GM21619 (cell line): ENCODE measurements around the gene CNTN5.
"Not testable (repeated sequence)": the region's sequence is repeated elsewhere in the genome, so short reads cannot be mapped to it uniquely, and the experiment has no call there.

Source experiments
- ATAC-seq: cut with Tn5 transposase; IDR thresholded peaks from one replicate; pipeline ENCODE4 v1.9.1; 2021; ENCODE audit not compliant: unreplicated experiment

CNTN5 gene

DNA sequence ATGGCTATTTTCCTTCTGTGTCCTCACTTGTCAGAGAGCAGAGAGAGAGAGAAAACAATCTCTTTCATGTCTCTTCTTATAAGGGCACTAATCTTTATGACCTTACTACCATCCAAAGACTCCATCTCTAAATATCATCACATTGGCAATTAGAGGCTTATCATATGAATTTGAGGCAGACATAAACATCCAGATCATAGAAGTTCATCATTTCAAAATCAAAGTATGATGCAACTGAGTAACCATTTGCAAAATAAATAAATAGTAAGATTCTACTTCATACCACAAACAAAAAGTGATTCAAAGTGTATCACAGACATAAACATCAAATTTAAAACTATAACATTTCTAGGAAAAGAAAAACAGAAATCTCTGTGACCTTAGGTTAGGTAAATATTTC lies 1161.6 kb downstream of the CNTN5 start:
- no peak for ATAC-seq

DNA sequence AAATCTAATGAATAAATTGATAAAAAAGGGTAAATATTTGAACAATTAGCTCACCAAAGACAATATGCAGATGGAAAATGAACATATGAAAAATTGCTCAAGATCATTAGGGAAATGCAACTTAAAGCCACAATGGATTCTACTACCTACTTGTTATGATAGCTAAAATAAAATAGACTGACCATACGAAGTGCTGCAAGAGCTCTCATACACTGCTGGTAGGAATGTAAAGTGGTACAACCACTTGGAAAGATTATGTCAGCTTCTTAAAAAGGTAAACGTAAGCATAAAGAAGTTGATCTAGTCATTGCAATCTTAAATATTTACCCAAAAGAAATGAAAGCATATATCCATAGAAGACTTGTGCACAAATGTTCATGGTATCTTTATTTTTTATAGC lies 1162.2 kb downstream of the CNTN5 start:
- ATAC-seq: no peak

DNA sequence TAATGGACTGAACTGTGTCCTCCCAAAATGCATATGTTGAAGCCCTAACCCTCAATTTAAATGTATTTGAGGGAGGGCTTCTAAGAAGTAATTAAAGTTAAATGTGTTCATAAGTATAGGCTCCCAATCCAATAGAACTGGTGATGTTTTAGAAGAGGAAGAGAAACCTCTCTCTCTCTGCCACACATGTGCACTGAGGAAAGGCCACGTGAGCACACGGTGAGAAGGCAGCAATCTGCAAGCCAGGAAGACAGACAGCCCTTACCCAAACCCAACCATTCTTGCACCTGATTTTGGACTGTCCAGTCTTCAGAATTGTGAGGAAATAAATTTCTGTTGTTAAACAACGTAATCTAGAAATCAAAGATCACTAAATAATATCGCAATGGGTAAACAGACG lies 1164.8 kb downstream of the CNTN5 start:
- no peak for ATAC-seq

DNA sequence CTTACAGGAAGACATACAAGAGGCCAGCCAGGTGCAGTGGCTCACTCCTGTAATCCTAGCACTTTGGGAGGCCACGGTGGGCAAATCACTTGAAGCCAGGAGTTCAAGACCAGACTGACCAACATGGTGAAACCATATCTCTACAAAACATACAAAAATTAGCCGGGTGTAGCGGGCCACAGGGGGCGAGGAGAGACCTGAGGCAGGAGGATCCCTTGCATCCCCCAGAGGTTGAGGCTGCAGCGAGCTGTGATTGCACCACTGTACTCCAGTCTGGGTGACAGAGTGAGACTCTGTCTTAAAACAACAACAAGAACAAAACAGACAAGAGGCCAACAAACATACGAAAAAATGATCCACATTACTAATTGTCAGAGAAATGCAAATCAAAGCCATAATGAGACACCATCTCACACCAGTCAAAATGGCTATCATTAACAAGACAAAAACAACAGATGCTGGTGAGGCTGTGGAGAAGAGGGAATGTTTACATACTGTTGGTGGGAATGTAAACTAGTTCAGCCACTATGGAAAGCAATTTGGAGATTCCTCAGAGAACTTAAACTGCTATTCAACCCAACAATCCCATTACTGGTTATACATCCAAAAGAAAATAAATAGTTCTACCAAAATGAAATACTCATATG lies 1167.5 kb downstream of the CNTN5 start:
- ATAC-seq: no peak

DNA sequence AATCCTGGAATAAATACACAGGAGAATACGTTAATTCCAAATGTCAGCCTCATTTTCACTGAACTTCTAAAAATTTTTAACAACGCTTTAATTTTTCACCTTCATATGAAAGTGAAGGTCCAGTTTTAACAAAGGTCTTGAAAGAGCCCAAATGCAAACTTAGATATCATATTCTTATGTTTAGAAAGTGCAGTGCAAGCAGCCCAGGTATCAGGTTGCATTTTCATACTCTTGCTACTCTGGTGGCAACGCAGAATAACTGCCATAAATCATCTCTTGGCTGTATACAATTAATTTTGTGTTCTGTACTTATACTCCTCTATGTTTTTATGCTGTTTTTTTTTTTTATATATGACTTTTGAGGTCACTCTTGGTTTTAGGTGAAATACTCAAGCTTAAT lies 1169.6 kb downstream of the CNTN5 start:
- ATAC-seq: no peak

DNA sequence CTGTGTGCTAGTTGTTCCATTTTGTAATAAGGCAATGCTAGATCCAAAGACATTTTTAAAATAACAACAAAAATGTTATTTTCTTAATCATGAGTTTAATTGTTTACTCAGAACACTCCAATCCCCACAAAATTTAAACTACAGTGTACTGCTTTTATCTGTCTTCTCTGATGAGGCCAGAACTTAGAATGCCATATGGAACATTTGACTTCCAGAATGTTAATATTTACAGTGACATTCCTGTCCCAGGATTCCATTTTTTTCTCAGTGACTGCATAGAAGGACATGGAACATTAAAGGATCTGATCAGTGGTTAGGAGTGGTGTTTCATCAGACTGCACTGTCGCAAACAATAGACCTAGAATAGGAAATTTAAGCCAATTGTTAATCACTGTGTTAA lies 1171.4 kb downstream of the CNTN5 start:
- ATAC-seq: no peak

GRCh38 chr11:100203789-100204188 lies 1183.0 kb downstream of the CNTN5 start:
- ATAC-seq: no peak

DNA sequence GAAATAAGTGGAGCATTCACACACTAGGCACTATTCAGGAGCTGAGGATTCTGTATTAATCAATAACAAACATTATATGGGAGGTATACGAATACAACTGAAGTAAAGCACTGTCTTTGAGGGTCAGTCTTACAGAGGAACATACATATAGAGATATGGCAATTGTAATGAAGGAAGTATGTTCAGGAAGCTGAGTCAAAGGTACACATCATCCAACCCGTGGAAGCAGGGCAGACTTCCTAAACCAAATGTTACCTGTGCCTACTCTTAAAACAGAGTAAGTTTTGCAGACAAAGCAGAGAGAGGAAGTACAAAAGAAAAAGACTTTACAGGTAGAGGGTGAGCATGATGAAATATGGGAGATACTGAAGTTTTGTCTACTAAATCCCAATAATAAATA lies 1185.2 kb downstream of the CNTN5 start:
- ATAC-seq: no peak

DNA sequence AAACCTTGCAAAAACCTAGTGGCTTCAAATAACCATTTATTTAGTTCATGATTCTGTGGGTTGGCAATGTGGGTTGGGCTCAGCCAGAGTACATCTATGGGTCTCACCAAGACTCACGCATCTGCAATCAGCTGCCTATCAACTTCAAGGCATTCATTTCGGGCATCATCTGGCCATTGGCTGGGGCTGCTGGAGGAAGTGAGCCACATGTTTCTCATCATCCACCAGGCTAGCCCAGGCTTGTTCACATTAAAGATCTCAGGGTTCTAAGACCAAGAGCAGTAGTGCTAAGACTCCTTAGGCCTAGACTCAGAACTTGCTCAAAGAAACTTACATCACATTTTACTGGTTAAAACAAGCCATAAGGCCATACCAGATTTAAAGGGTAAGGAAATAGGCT lies 1187.5 kb downstream of the CNTN5 start:
- ATAC-seq: no peak

GRCh38 chr11:100214791-100215190 lies 1194.0 kb downstream of the CNTN5 start:
- no peak for ATAC-seq

GRCh38 chr11:100220801-100221200 lies 1200.1 kb downstream of the CNTN5 start:
- ATAC-seq: no peak

DNA sequence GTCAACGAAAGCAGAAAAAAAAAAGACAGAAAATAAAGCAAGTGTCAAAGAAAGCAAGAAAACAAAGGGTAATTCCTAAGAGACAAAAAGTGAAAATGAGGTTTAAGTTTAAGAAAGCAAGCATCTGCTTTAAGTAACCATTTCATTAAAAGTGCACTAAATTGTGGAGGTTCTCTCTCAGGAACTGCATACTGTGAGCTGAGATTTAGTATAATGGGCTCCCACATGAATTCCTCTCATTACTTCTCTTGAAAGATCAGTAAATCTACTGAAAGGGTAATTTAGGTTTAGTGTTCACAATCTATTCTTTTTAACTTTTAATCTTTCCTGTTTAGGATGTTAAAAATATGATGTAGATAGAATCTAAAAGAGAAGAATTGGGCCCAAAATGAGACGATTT lies 1201.0 kb downstream of the CNTN5 start:
- ATAC-seq: no peak

DNA sequence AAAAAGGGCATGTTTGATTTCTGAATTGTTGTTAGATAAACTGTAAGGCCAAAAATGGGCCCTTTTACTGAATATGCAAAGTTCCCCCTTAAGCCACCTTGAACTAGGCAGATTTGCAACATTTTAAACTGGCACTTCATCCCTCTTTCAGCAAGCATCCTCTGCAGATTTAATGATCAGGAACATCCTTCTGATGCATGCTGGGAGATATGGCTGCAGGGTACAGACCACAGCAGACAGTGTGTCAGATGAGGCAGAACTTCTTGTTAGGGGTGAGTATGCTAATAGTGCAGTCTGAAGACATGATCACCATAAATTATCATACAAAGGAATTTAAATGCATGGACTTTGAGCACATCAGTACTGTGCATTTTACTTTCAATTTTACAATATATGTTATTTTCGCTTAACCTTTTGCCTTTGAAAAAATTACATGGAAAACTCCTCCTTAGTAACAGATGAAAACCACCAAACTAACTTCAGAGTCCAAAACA lies 1203.8 kb downstream of the CNTN5 start:
- no peak for ATAC-seq

DNA sequence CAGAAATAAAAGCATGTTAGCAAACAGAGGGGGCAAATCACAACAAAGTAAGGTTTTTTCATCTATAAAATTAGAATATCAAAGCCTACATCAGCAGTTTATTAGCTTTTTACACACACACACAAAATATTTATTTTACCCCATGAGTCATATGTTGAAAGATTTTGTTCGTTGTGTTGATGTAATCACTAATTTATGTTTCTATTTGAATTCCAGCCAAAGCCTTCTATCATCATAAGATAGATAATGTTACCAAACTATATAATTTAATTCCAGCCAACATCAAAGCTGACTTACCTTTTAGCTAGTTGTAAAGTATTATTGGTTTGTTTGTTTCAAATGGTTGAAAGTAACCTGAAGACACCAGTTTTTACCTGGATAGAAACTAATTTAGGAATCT lies 1208.3 kb downstream of the CNTN5 start:
- no peak for ATAC-seq

GRCh38 chr11:100232006-100232405 lies 1211.3 kb downstream of the CNTN5 start:
- no peak for ATAC-seq

DNA sequence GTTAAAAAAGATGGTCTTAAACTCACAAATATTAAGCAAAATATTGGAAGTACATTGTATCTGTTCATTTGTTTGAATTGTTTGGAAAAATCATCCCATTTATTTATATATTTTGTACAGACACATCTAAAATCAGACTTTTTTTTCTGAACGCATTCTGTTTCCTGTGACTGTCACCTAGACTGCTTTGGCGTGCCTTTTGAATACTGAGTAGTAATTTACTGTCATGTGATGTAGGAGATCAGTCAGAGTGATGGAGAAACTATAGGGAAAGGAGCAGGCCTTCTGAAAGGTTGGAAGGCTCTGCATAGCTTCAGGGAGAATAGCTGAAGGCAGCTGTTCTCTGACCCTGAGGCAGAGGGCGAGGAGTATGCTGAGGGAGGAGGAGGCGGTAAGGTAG lies 1214.3 kb downstream of the CNTN5 start:
- no peak for ATAC-seq

DNA sequence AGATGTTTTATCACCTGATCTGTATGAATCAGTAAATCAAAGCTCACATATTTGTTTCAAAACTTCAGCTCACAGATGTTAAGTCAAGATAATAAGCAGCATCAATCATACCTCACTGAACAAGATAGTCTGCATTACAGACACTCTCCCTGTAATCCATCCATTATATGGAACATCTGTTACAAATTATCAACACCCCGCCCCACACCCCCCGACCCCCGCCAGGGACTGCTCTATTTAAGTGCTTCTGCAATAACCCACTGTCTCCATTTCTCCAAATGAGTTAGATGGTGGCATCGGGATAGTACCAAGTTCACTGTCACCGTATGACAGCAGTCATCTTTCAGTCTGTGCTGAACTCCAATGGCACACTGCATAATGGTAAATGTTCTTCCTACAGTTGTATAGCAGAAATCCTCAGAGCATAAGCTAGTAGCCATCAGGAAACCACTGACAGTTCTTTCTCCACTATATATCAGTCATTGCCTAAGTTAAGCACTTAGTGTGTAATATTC lies 1219.3 kb downstream of the CNTN5 start:
- ATAC-seq: no peak

DNA sequence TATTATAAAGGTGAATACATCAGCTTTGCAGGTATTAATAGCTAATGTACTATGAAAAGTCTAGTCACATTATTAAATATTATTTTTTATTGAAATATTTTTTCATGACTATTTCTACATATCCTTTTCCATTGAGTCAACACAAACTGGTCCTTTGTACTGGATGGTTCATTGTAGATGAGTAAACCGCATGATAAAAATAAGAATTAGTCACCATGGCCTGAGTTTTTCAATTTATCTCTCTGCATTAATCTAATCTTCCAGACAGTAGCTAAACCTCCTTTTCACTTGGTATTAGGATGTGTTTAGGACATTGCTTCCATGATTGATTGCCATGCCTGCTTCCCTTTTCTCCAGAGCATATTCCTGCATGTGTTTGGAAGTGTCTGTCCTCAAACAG lies 1227.0 kb downstream of the CNTN5 start:
- no peak for ATAC-seq

- ATAC-seq: not testable (repeated sequence)
Measured at GRCh38 chr11:100257238-100257803, 1236.6 kb downstream of the CNTN5 start.

DNA sequence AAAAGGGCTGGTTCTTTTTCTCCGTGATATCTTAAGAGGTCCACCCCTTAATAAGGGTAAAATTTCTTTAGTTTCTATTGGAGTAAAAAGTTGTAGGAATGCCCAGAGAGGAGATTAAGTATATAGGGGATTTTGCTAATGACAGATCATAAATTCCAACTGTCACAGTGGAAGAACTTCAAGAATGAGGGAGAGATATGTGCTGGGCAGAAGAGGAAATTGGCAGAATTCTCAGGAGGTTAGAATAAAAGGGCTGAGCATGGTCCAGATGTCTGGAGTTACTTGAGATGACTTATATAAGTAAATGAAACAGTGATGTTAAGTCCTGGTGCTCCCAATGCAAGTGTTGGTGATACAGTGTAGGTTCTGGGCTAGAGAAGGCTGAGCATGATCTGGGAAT lies 1248.8 kb downstream of the CNTN5 start:
- no peak for ATAC-seq

GRCh38 chr11:100273066-100273815 lies 1252.5 kb downstream of the CNTN5 start:
- ATAC-seq: no peak

DNA sequence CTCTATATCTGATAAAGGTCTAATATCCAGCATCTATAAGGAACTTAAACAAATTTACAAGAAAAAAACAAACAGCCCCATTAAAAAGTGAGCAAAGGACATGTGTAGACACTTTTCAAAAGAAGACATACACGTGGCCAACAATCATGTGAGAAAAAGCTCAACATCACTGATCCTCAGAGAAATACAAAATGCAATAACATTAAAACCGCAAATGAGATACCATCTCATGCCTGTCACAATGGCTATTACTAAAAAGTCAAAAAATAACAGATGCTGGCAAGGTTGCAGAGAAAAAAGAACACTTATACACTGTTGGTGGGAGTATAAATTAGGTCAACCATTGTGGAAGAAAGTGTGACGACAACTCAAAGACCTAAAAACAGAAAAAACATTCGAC lies 1253.7 kb downstream of the CNTN5 start:
- not testable (repeated sequence) for ATAC-seq
